M059J (cell line): ENCODE data around the gene CHD1. TPM values are rescaled to one million over a fixed set of nuclear protein-coding genes. Genes with fewer than 3 reads are reported as not detected.

Experiments
- DNase-seq: peaks from one replicate; pipeline ENCODE4 v3.0.0-alpha.2; 2012; ENCODE audit warnings: low read depth
- total RNA-seq: library from RNA; depleted of rRNA; stranded (reverse); fragments of >200 nt; shearing (Covaris generic); gene quantifications from 2 replicates; pipeline ENCODE4 v1.2.3, GENCODE V29; 2014

CHD1 gene
- total RNA-seq, 1 experiment from 2014 or later = 27.1 TPM

GRCh38 chr5:98936948-98937715, 8.3 kb upstream of the CHD1 start:
- DNase-seq = no peak

- DNase-seq = peak; percentile 70
These were observed 6.4 kb upstream of the CHD1 start for GRCh38 chr5:98935206-98935605.

- peak; percentile 31 for DNase-seq
These were observed 5.7 kb upstream of the CHD1 start for GRCh38 chr5:98934546-98934945.

- DNase-seq = no peak
These were observed 4.8 kb upstream of the CHD1 start for GRCh38 chr5:98933445-98934072.

GRCh38 chr5:98930972-98931762, 2.4 kb upstream of the CHD1 start:
- DNase-seq = no peak

GRCh38 chr5:98929710-98930298, 997 bp upstream of the CHD1 start:
- DNase-seq = peak; percentile 92

- DNase-seq = peak; percentile 67
These were observed 576 bp downstream of the CHD1 start for GRCh38 chr5:98927989-98928872.

- peak; percentile 66 for DNase-seq
These were observed 1.4 kb downstream of the CHD1 start for GRCh38 chr5:98927242-98927988.

- no peak for DNase-seq
These were observed 4.8 kb downstream of the CHD1 start for GRCh38 chr5:98923966-98924365.

- DNase-seq = no peak
These were observed 6.8 kb downstream of the CHD1 start for GRCh38 chr5:98921947-98922505.

GRCh38 chr5:98917433-98917832, 11.4 kb downstream of the CHD1 start:
- DNase-seq = no peak

GRCh38 chr5:98916540-98916939, 12.3 kb downstream of the CHD1 start:
- DNase-seq = no peak

GRCh38 chr5:98913911-98914310, 14.9 kb downstream of the CHD1 start:
- no peak for DNase-seq

GRCh38 chr5:98911280-98912040, 17.3 kb downstream of the CHD1 start:
- no peak for DNase-seq

- DNase-seq = no peak
These were observed 19.4 kb downstream of the CHD1 start for GRCh38 chr5:98909363-98909762.

- DNase-seq = no peak
These were observed 20.9 kb downstream of the CHD1 start for GRCh38 chr5:98907951-98908350.

GRCh38 chr5:98906756-98907355, 22.0 kb downstream of the CHD1 start:
- peak; percentile 40 for DNase-seq

GRCh38 chr5:98905857-98906688, 22.7 kb downstream of the CHD1 start:
- peak; percentile 50 for DNase-seq
